Ectodermal cell (in vitro differentiated cells): ENCODE results near the gene RNF222.
"Not testable (repeated sequence)": the region's sequence is repeated elsewhere in the genome, so short reads cannot be mapped to it uniquely, and the experiment has no call there.

Experiments used
- H3K27ac ChIP-seq: 2 replicates; pipeline ENCODE4 v1.7.0; 2013; ENCODE audit warnings: mild to moderate bottlenecking, low read depth, low read length; ENCODE audit not compliant: insufficient read depth, poor library complexity, severe bottlenecking
- H3K27me3 ChIP-seq: 2 replicates; pipeline ENCODE4 v1.7.0; 2013; ENCODE audit warnings: mild to moderate bottlenecking, low read length; ENCODE audit not compliant: insufficient read depth, control insufficient read depth, poor library complexity, severe bottlenecking
- H3K36me3 ChIP-seq: one replicate; pipeline ENCODE4 v1.7.0; 2013; ENCODE audit warnings: low read length; ENCODE audit not compliant: control insufficient read depth, insufficient read depth
- H3K4me1 ChIP-seq: one replicate; pipeline ENCODE4 v1.7.0; 2013; ENCODE audit warnings: low read length; ENCODE audit not compliant: control insufficient read depth, insufficient read depth
- H3K4me3 ChIP-seq: 2 replicates; pipeline ENCODE4 v1.7.0; 2013; ENCODE audit warnings: low read depth, low read length, control low read depth; ENCODE audit not compliant: insufficient read depth
- H3K9me3 ChIP-seq: 2 replicates; pipeline ENCODE4 v1.7.0; 2013; ENCODE audit warnings: mild to moderate bottlenecking, low read length, moderate library complexity; ENCODE audit not compliant: control insufficient read depth
- WGBS, 2 experiments: methylation state at CpG; one replicate each; pipeline ENCODE4 v1.1.7; 2013; ENCODE audit warnings: missing lambda C conversion rate in 2 of 2; 5-methylcytosine and 5-hydroxymethylcytosine counted together

The RNF222 gene

GRCh38 chr17:8350339-8350738, 47.3 kb downstream of the RNF222 start:
- 85 to 86% methylated on average over 7 of the region's 7 CpGs for WGBS, 2 experiments
- H3K9me3 ChIP-seq: no peaks in the 10 kb centered on the region
- H3K4me1 ChIP-seq: no peaks in the 10 kb centered on the region
- no peaks in the 10 kb centered on the region for H3K36me3 ChIP-seq
- H3K27ac ChIP-seq: no peak overlapping the region
- H3K27me3 ChIP-seq: no peaks in the 10 kb centered on the region
- H3K4me3 ChIP-seq: no peak overlapping the region

- WGBS, 2 experiments: 95 to 96% methylated on average over 25 of the region's 25 CpGs
- not testable (repeated sequence) for H3K4me1 ChIP-seq, H3K27ac ChIP-seq, H3K9me3 ChIP-seq, H3K36me3 ChIP-seq, H3K27me3 ChIP-seq, H3K4me3 ChIP-seq
These were observed 50.6 kb downstream of the RNF222 start for GRCh38 chr17:8347001-8347400.

GRCh38 chr17:8345951-8346665, 51.5 kb downstream of the RNF222 start:
- 90 to 91% methylated on average over 5 of the region's 5 CpGs for WGBS, 2 experiments
- H3K9me3 ChIP-seq: no peaks in the 10 kb centered on the region
- H3K27ac ChIP-seq: no peak overlapping the region
- no peak overlapping the region for H3K4me3 ChIP-seq
- H3K4me1 ChIP-seq: no peaks in the 10 kb centered on the region
- H3K27me3 ChIP-seq: no peaks in the 10 kb centered on the region
- H3K36me3 ChIP-seq: no peaks in the 10 kb centered on the region

- Histone ChIP-seq H3K4me1 (no peaks in the 10 kb centered on the region), H3K36me3 (no peaks in the 10 kb centered on the region), H3K27ac (no peak overlapping the region), H3K27me3 (no peaks in the 10 kb centered on the region), H3K4me3 (no peak overlapping the region), H3K9me3 (no peaks in the 10 kb centered on the region)
- 74 to 82% methylated on average over 6 of the region's 6 CpGs for WGBS, 2 experiments
These were observed 52.5 kb downstream of the RNF222 start for GRCh38 chr17:8345052-8345690.

GRCh38 chr17:8341456-8341855, 56.2 kb downstream of the RNF222 start:
- Histone ChIP-seq H3K27ac (no peak overlapping the region), H3K36me3 (no peaks in the 10 kb centered on the region), H3K4me3 (no peak overlapping the region), H3K4me1 (peaks cover 13% of the 10 kb centered on the region), H3K27me3 (no peaks in the 10 kb centered on the region), H3K9me3 (no peaks in the 10 kb centered on the region)
- 73 to 75% methylated on average over 4 of the region's 4 CpGs for WGBS, 2 experiments
